ENCODE measurements around the gene KAZN.

KAZN gene

DNA sequence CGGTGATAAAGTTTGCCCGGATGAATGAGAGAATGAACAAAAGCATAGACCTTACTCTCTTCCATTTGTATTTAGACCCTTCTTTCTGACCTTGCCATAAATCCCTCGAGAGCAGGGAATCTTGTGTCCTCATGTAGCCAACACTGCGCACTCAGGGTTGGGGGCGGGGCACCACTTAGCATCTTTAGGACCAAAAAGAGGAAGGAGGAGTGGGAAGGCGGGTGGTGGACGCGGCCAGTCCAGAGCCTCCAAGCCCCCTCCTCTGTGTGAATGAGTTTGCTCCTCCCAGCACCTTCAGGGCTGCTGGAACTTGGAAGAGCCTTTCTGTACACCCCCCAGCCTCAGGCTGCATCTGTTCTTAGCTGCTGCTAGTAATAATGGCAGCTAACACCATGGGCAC lies 413.2 kb downstream of the KAZN start:
- DNase-seq (ENCODE audit: low read depth) = no peak
- TF ChIP-seq, protein P1, sequence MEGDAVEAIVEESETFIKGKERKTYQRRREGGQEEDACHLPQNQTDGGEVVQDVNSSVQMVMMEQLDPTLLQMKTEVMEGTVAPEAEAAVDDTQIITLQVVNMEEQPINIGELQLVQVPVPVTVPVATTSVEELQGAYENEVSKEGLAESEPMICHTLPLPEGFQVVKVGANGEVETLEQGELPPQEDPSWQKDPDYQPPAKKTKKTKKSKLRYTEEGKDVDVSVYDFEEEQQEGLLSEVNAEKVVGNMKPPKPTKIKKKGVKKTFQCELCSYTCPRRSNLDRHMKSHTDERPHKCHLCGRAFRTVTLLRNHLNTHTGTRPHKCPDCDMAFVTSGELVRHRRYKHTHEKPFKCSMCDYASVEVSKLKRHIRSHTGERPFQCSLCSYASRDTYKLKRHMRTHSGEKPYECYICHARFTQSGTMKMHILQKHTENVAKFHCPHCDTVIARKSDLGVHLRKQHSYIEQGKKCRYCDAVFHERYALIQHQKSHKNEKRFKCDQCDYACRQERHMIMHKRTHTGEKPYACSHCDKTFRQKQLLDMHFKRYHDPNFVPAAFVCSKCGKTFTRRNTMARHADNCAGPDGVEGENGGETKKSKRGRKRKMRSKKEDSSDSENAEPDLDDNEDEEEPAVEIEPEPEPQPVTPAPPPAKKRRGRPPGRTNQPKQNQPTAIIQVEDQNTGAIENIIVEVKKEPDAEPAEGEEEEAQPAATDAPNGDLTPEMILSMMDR (conservative IDR thresholded peaks at IDR 0.05; ENCODE audit: low read length) = no peak
- no peak overlapping the region for H3K4me3 ChIP-seq (ENCODE audit: low read length)

DNA sequence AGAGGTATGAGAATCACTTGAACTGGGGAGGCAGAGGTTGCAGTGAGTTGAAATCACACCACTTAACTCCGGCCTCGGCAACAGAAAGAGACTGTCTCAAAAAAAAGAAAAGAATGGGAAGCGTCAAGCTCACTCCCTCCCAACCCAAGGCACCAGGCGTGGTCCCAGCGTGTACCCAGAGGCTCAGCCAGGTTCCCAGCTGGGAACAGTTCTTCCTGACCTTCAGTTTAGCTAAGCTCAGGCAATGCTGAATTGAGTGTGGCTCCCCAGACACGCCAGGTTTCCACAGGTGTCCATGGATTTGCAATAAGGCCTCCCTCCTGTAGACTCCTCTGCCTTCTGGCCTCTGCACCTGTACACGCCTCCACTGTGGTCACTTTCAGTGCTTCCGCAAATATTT lies 414.3 kb downstream of the KAZN start:
- no peak for DNase-seq (ENCODE audit: low read depth)
- no peak overlapping the region for H3K4me3 ChIP-seq (ENCODE audit: low read length)
- TF ChIP-seq, protein P1 (conservative IDR thresholded peaks at IDR 0.05; ENCODE audit: low read length) = no peak

DNA sequence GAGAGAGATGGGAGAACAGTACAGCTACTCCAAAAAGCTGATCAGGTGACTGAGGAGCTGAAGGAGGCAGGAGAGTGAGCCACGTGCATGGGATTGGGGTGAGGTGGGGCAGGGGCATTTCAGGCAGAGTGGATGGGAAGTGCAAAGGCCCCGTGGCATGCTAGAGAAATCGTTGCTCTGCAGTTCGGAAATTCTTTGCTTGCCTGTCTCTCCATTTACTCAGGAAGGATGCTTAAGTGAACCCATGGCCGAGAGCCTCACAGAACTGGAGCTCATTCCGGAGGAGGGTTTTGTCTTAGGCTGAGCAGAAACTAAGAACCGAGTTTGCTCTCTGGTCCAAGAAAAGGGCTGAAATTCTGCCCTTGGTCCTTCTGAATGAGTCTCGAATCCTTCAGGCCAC lies 415.3 kb downstream of the KAZN start:
- no peak for DNase-seq (ENCODE audit: low read depth)
- TF ChIP-seq, protein P1 (conservative IDR thresholded peaks at IDR 0.05; ENCODE audit: low read length) = no peak
- no peak overlapping the region for H3K4me3 ChIP-seq (ENCODE audit: low read length)

DNA sequence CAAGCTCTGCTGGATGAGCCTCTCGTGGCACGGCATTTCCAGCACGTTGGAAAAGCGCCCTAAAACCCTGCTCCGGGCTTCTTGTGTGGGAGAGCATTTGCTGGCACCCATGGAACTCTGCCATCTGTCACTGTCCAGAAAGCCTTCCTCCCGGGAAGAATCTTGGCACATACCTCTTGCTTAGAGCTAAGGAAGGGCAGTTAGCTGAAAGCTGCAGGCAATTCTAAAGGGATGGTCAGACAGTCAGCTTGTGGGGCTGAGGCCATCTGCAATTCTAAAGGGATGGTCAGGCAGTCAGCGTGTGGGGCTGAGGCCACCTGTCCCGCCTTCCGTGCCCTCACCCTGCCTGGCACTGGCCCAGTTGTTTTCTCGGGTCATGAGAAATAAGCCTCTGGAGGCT lies 416.0 kb downstream of the KAZN start:
- H3K4me3 ChIP-seq (ENCODE audit: low read length) = no peak overlapping the region
- DNase-seq (ENCODE audit: low read depth) = no peak
- TF ChIP-seq, protein P1 (conservative IDR thresholded peaks at IDR 0.05; ENCODE audit: low read length) = no peak

DNA sequence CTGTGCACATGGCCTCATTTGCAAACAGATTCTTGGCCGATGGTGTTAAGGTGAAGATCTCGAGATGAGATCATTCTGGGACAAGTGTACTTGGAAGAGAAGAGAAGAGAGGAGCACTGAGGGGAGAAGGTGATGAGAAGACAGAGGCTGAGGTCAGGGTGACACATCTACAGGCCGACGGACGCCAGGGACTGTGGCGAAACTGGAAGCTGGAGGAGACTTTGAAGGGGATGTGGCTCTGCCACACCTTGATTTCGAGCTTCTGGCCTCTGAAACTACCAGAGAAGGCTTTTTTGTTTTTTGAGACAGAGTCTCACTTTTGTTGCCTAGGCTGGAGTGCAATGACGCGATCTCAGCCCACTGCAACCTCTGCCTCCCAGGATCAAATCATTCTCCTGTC lies 417.5 kb downstream of the KAZN start:
- H3K4me3 ChIP-seq (ENCODE audit: low read length) = no peak overlapping the region
- TF ChIP-seq, protein P1 (conservative IDR thresholded peaks at IDR 0.05; ENCODE audit: low read length) = no peak
- DNase-seq (ENCODE audit: low read depth) = no peak

DNA sequence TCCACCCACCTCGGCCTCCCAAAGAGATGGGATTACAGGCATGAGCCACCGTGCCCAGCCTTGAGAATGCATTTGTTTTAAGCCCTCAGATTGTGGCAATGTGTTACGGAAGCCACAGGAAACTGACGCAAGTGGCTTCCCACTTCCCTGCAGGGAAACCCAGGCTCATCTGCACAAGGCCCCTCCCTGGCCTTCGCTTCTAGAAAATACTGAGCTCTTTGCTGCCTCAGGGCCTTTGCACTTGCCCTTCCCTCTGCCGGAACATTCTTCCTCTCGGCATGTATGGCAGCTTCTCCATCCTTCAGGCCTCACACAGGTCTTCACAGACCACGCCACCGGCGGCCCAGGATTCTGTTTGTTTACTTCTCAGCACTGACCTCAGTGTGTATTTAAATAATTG lies 418.0 kb downstream of the KAZN start:
- TF ChIP-seq, protein P1 (conservative IDR thresholded peaks at IDR 0.05; ENCODE audit: low read length) = no peak
- H3K4me3 ChIP-seq (ENCODE audit: low read length) = no peak overlapping the region
- no peak for DNase-seq (ENCODE audit: low read depth)

DNA sequence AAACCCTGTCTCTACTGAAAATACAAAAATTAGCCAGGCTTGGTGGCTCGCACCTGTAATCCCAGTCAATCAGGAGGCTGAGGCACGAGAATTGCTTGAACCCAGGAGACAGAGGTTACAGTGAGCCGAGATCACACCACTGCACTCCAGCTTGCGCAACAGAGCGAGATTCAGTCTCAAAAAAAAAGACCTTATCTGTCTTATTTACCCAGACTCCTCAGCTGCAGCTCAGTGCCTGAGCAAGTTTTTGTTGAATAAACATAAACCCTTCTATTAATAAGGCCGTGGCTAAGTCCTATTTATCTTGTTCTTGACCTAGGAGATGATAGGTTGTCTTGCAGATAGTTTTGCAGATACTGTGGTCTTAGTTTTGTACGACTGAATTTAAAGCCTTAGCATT lies 418.6 kb downstream of the KAZN start:
- H3K4me3 ChIP-seq (ENCODE audit: low read length) = no peak overlapping the region
- TF ChIP-seq, protein P1 (conservative IDR thresholded peaks at IDR 0.05; ENCODE audit: low read length) = no peak
- no peak for DNase-seq (ENCODE audit: low read depth)
